Panc1 (cell line): ENCODE measurements around the gene SIRPB2.

Experiments used
- TCF7L2 ChIP-seq: IDR thresholded peaks from 2 replicates; pipeline ENCODE4 v1.6.1; 2011; ENCODE audit warnings: mild to moderate bottlenecking, low read depth, low read length, inconsistent platforms
- TF ChIP-seq, protein P1 (sequence below), 2 experiments: IDR thresholded peaks; 2 replicates each; pipeline ENCODE4 v1.6.1; 2011 to 2012; ENCODE audit warnings: low read depth in 2 of 2, control low read depth in 1 of 2, low read length in 1 of 2, mild to moderate bottlenecking in 1 of 2, moderate library complexity in 1 of 2; ENCODE audit not compliant: insufficient read depth in 1 of 2
- TF ChIP-seq, protein P2 (sequence below): fragments of 450-650 bp; IDR thresholded peaks from 2 replicates; pipeline ENCODE4 v1.5.1; 2017; ENCODE audit warnings: mild to moderate bottlenecking

DNA sequence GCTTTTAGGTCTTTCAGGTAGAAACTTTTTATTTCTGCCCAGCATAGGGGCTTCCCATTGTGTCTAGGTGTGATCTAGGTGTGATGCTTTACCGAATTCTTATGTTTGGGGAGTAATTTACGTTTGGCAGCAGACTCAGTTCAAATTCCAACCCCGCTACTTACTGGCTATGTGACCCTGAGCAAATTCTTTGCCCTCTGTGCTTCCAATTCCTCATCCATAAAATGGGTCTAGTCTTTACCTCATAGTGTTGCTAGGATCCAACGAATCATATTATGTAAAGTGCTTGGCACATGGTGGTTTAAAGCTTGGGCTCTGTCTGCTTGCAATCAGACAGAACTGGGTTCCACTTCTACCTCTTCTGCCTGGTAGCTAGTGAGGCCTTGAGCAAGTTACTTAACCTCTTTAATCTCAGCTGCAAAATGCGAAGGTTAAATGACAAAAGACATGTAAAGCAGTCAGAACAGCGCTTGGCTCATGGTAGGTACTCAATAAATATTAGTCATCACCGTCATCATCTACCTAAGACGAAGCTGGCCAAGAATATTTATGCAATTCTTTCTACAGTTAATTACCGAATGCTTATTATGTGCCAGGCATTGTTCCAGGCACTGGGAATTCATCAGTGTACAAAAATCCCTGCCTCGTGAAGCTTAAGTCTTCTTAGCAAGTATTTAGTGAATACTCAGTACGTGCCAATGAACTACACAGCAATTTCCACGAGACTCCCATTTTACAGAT is 25.6 kb downstream of the SIRPB2 start:
- TF ChIP-seq, protein P1, sequence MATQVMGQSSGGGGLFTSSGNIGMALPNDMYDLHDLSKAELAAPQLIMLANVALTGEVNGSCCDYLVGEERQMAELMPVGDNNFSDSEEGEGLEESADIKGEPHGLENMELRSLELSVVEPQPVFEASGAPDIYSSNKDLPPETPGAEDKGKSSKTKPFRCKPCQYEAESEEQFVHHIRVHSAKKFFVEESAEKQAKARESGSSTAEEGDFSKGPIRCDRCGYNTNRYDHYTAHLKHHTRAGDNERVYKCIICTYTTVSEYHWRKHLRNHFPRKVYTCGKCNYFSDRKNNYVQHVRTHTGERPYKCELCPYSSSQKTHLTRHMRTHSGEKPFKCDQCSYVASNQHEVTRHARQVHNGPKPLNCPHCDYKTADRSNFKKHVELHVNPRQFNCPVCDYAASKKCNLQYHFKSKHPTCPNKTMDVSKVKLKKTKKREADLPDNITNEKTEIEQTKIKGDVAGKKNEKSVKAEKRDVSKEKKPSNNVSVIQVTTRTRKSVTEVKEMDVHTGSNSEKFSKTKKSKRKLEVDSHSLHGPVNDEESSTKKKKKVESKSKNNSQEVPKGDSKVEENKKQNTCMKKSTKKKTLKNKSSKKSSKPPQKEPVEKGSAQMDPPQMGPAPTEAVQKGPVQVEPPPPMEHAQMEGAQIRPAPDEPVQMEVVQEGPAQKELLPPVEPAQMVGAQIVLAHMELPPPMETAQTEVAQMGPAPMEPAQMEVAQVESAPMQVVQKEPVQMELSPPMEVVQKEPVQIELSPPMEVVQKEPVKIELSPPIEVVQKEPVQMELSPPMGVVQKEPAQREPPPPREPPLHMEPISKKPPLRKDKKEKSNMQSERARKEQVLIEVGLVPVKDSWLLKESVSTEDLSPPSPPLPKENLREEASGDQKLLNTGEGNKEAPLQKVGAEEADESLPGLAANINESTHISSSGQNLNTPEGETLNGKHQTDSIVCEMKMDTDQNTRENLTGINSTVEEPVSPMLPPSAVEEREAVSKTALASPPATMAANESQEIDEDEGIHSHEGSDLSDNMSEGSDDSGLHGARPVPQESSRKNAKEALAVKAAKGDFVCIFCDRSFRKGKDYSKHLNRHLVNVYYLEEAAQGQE (IDR thresholded peaks at IDR 0.05; ENCODE audit: insufficient read depth in 1 of 2, low read depth in 2 of 2, low read length in 1 of 2) = no peak
- TF ChIP-seq, protein P2, sequence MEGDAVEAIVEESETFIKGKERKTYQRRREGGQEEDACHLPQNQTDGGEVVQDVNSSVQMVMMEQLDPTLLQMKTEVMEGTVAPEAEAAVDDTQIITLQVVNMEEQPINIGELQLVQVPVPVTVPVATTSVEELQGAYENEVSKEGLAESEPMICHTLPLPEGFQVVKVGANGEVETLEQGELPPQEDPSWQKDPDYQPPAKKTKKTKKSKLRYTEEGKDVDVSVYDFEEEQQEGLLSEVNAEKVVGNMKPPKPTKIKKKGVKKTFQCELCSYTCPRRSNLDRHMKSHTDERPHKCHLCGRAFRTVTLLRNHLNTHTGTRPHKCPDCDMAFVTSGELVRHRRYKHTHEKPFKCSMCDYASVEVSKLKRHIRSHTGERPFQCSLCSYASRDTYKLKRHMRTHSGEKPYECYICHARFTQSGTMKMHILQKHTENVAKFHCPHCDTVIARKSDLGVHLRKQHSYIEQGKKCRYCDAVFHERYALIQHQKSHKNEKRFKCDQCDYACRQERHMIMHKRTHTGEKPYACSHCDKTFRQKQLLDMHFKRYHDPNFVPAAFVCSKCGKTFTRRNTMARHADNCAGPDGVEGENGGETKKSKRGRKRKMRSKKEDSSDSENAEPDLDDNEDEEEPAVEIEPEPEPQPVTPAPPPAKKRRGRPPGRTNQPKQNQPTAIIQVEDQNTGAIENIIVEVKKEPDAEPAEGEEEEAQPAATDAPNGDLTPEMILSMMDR = no peak
- TF ChIP-seq TCF7L2 = no peak
